ENCODE results near the gene NCOA5. TPM values are rescaled to one million over a fixed set of nuclear protein-coding genes. Genes with fewer than 3 reads are reported as not detected.
A peak's percentile ranks its signal among the peaks of the same experiment; 100 is the strongest.

The NCOA5 gene
- total RNA-seq, 1 donor from 2014 or later = 7.9 TPM

DNA sequence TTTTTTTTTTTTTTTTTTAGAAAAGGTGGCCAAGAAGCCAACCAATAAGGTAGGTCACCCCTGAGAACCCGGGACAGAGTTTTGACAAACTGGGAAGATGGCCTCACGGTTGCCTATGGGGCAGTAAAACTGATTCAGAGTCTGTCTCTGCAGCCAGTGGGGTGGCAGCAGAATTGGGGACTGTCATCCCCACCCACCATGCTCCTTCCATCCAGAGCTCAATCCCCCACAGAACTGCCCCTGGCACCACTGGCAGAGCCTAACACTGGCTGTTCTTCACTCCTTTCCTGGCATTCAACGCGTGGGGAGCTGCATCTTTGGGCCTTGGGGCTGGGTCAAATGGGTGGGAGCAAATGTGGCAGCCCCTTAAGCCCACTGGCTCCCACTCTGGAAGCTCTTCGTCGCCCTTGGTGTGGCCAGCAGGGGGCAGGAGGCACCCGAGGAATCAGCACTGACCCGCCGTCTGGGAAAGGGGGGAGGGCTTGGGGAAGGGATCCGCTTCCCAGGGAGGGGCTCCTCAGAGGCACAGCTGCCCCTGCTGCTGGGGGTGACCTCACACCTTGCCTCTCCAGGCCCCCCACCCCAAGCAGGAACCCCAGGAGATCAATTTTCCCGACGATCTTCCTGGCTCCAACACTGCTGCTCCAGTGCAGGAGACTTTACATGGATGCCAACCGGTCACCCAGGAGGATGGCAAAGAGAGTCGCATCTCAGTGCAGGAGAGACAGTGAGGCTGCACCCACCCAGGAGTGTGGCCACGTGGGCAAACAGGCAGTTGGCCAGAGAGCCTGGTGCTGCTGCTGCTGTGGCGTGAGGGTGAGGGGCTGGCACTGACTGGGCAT is 38.8 kb upstream of the NCOA5 start:
- DNase-seq (ENCODE audit: low read depth) (no peak), FAIRE-seq (no peak)
- TF ChIP-seq, protein P1, sequence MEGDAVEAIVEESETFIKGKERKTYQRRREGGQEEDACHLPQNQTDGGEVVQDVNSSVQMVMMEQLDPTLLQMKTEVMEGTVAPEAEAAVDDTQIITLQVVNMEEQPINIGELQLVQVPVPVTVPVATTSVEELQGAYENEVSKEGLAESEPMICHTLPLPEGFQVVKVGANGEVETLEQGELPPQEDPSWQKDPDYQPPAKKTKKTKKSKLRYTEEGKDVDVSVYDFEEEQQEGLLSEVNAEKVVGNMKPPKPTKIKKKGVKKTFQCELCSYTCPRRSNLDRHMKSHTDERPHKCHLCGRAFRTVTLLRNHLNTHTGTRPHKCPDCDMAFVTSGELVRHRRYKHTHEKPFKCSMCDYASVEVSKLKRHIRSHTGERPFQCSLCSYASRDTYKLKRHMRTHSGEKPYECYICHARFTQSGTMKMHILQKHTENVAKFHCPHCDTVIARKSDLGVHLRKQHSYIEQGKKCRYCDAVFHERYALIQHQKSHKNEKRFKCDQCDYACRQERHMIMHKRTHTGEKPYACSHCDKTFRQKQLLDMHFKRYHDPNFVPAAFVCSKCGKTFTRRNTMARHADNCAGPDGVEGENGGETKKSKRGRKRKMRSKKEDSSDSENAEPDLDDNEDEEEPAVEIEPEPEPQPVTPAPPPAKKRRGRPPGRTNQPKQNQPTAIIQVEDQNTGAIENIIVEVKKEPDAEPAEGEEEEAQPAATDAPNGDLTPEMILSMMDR (IDR thresholded peaks at IDR 0.05; ENCODE audit: insufficient read depth, low read length, severe bottlenecking) = peak; percentile 57
- Histone ChIP-seq H3K27me3 (ENCODE audit: control insufficient read depth, insufficient read depth, low read length) (peaks cover 10% of the 10 kb centered on the region), H3K4me3 (ENCODE audit: low read depth, low read length) (no peak overlapping the region), H3K36me3 (ENCODE audit: control insufficient read depth, insufficient read depth, low read length) (no peaks in the 10 kb centered on the region)

DNA sequence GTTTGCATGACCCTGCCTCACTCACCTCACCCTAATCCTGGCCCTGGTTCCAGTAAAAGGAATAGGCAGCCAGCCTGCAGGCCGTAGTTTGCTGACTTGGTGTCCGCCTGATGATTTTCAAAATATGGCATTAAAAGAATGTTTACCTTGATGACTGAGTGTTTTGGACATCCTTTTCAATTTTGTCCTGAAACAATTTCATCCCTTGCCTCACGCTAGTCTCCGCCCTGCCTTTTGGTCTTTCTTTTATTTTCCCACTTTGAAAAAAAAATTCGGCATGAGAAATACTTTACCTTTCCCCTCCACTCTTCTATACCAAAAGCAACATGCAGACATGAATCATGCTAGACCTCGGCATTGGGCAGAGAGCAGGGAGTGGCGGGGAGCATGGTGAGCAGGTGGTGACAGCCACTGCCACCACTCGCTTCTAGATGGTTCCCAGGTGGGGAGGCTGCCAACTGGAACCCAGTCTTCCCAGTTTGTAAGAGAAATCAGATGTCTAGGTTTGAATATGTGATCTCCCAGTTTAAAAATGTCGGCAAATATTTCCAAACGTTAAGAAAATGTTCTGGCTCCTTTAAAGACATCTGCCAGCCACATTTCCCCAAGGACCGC is 37.7 kb upstream of the NCOA5 start:
- no peak for DNase-seq (ENCODE audit: low read depth)
- H3K27me3 ChIP-seq (ENCODE audit: control insufficient read depth, insufficient read depth, low read length) = peaks cover 10% of the 10 kb centered on the region
- TF ChIP-seq, protein P1 (IDR thresholded peaks at IDR 0.05; ENCODE audit: insufficient read depth, low read length, severe bottlenecking) = no peak
- H3K36me3 ChIP-seq (ENCODE audit: control insufficient read depth, insufficient read depth, low read length) = no peaks in the 10 kb centered on the region
- no peak for FAIRE-seq
- no peak overlapping the region for H3K4me3 ChIP-seq (ENCODE audit: low read depth, low read length)

DNA sequence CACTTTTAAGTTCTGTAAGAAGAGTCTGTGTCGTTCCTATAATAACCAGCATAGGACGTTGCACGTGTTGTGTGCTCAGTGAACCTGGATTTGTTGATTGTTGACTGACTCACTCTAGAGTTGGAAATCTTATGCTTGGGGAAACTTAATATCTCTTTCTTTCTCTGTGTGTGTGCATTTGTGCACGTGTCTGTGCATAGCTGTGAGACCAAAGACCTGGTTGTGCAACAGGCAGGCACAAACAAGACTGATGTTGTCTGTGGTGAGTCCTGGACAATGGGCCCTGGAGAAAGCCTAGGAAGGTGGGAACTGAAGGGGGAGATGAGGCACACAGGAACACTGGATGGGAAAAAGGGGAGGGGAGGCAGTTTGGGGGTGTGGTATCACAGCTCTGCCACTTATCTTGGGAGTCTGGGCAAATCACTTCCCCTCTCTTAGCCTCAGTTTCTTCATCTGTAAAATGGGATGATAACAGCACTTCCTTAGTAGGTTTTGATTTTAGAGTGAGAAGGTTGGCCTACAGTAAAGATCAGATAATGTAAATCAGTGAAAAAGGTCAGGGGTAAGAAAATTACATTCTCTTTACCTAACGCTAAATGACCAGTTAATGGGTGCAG is 36.8 kb upstream of the NCOA5 start:
- no peak for FAIRE-seq
- TF ChIP-seq, protein P1 (IDR thresholded peaks at IDR 0.05; ENCODE audit: insufficient read depth, low read length, severe bottlenecking) = no peak
- Histone ChIP-seq H3K36me3 (ENCODE audit: control insufficient read depth, insufficient read depth, low read length) (no peaks in the 10 kb centered on the region), H3K27me3 (ENCODE audit: control insufficient read depth, insufficient read depth, low read length) (peaks cover 8% of the 10 kb centered on the region), H3K4me3 (ENCODE audit: low read depth, low read length) (no peak overlapping the region)
- peak; percentile 79 for DNase-seq (ENCODE audit: low read depth)

DNA sequence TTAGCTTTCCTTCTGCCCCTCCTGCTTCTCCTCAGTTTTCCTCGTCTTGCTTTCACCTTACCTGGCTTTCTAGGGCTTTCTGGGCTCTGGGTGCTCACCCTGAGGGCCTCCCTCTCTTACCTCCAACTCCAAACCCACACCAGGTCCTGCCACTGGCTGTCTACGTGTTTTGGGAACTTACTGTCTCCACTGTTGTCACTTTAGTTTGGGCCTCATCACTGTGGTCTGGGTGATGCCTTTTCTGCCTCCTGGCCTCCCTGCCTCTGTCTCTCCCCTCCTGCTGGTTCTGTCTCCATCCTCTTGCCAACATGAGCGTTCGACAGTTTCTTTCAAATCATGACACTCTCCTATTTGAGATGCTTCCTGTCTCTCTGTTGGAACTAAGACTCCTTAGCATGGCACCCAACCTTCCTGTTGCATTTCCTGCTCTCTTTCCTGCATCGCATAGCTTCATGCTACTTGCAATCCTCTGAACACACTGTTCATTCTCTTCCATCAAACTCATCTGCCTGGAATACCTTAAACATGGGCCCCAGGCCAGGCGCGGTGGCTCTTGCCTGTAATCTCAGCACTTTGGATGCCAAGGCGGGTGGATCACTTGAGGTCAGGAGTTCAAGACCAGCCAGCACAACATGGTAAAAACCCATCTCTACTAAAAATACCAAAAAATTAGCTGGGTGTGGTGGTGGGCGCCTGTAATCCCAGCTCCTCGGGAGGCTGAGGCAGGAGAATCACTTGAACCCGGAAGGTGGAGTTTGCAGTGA is 33.9 kb upstream of the NCOA5 start:
- FAIRE-seq = no peak
- no peak for DNase-seq (ENCODE audit: low read depth)
- Histone ChIP-seq H3K36me3 (ENCODE audit: control insufficient read depth, insufficient read depth, low read length) (no peaks in the 10 kb centered on the region), H3K4me3 (ENCODE audit: low read depth, low read length) (no peak overlapping the region), H3K27me3 (ENCODE audit: control insufficient read depth, insufficient read depth, low read length) (peaks cover 3% of the 10 kb centered on the region)
- TF ChIP-seq, protein P1 (IDR thresholded peaks at IDR 0.05; ENCODE audit: insufficient read depth, low read length, severe bottlenecking) = no peak

DNA sequence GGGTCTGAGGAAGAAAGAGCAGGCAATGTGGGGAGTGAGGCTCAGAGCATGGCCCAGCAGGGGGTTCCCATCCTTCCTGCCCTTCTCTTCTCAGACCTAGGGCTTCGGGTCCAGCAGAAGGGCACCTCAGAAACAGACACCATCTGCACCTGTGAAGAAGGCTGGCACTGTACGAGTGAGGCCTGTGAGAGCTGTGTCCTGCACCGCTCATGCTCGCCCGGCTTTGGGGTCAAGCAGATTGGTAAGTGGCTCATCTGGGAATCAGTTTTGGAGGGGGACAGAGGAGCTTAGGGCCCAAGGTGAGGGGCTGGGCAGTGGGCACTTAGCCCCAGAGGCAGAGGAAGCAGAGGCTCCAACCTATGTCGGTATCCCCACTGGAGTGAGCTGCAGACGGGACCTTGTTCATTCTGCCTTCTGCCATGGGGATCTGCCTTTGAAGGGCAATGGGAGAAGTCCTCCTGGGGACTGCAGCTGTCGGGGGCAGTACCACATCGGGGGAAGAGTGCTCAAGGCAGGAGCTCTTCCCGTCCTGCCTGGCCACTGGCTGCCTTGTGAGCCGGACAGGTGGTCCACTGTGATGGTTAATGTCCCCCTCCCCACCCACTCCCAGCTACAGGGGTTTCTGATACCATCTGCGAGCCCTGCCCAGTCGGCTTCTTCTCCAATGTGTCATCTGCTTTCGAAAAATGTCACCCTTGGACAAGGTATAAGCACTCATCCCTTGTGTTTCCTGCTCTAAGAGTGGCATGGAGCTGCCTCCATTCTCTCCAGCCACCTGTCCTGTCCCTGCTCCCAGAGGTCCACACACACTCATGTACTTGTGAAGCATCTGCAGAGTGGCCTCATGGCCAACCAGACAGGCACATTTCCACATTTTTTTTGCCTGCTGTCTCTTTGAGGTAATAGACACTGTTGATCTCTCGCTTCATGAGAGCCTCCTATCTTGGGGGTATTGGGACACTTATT is 33.0 kb upstream of the NCOA5 start:
- Histone ChIP-seq H3K27me3 (ENCODE audit: control insufficient read depth, insufficient read depth, low read length) (no peaks in the 10 kb centered on the region), H3K36me3 (ENCODE audit: control insufficient read depth, insufficient read depth, low read length) (no peaks in the 10 kb centered on the region), H3K4me3 (ENCODE audit: low read depth, low read length) (no peak overlapping the region)
- DNase-seq (ENCODE audit: low read depth) (no peak), FAIRE-seq (no peak)
- TF ChIP-seq, protein P1 (IDR thresholded peaks at IDR 0.05; ENCODE audit: insufficient read depth, low read length, severe bottlenecking) = no peak

Measured in bronchial epithelial cell (primary cell).